Muscle of arm (tissue), 12 donors: ENCODE measurements around the gene MAGI1. TPM values are rescaled to one million over a fixed set of nuclear protein-coding genes. Genes with fewer than 3 reads are reported as not detected.

Experiments
- DNase-seq: peaks from one replicate; pipeline ENCODE4 v3.0.0-alpha.2; 2013
- polyA plus RNA-seq, 12 donors: library from polyadenylated mRNA; unstranded; fragments of 120-200 nt; gene quantifications; one replicate each; pipeline ENCODE4 v1.2.1, GENCODE V29; 2013; ENCODE audit not compliant: insufficient read length in 12 of 12

Gene MAGI1
- polyA plus RNA-seq, 12 donors: 10.7 to 34.9 (median 14.0) TPM; not detected in 1

GRCh38 chr3:65843732-65844131, 195.0 kb downstream of the MAGI1 start:
- no peak for DNase-seq

GRCh38 chr3:65837604-65838003, 201.1 kb downstream of the MAGI1 start:
- no peak for DNase-seq

DNA sequence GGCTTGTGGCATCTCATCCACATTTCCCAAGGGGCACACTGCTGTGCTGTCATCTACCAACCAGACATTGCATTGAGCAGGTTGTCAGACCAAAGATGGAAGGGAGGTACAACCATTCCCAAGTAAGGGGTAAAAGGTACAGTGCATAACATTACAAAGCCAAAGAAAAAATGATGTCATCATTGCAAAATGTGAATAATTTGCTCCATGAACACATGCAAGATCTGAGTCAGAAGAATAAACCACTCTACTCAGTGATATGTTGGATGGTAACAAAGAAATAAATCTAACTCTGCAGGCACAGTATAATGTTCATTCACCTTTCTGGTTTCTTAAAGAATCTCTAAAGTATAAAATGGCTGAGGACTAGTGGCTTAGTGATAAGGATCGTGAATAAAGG, 202.7 kb downstream of the MAGI1 start:
- DNase-seq: no peak

- no peak for DNase-seq
These were observed 204.8 kb downstream of the MAGI1 start for GRCh38 chr3:65833761-65834505.

DNA sequence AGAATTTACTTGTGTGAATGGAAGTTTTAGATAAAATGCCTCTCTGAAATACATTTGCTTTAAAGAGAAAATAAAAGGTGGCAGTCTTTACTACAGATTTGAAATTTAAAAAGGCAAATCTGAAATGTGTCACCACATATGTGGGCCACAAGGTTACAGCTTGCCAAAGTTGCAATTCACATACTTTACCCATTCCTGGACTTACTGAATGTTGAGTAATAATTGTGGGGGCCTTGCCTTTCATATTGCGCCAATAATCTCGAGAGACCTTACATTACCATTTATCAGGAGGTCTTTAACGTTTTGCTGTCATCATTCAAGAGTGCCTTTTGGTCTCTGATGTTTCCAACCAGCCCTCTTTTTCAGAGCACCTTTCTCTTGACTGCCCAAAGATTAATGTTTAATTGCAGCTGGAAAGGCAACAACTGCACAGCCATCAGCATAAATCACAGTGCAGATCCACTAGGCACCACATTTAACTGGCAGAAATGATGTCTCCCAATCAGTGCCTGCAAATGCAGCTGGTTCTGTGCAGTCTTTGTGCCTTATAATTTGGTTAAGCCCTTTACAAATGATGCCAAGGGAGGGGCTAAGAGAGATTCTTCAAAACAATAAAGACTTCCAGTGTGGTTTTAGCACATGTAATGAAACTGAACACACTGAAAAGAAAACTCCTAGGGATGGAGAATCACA, 206.8 kb downstream of the MAGI1 start:
- DNase-seq: no peak

DNA sequence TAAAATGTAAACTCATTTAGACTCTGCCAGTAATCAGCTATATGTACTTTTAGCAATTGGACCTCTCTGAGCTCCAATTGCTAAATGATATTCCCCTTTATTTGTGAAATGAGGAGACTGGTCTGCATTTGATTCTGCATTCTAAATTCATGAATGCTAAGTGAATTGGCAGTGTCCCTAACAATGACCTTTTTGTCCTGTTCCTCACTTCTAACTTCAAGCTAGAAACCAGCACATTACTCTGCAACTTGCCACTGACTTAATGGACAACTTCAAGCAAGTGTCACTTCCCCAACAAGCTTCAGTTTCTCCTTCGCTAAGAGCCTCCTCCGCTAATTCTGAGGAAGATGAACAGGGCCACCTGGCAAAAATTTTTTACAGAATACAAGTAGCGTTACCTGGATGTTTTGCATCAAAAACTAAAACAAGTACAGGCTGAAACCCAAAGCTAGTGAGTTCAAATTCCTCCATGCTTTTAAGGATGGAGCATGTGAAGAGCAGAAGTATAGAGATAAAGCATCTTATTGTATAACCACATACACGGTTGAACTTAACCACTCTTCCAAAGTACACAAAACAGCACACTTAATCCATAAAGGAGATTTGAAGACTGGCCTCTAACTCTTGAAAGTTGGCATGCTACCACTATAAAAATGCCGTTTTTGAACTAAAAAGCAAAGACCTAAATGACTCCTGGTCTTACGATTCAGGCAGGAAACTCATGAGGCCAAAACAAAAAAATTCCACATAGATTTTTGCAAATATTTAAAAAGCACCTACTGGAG, 207.6 kb downstream of the MAGI1 start:
- no peak for DNase-seq

GRCh38 chr3:65829228-65829627, 209.5 kb downstream of the MAGI1 start:
- DNase-seq: no peak

DNA sequence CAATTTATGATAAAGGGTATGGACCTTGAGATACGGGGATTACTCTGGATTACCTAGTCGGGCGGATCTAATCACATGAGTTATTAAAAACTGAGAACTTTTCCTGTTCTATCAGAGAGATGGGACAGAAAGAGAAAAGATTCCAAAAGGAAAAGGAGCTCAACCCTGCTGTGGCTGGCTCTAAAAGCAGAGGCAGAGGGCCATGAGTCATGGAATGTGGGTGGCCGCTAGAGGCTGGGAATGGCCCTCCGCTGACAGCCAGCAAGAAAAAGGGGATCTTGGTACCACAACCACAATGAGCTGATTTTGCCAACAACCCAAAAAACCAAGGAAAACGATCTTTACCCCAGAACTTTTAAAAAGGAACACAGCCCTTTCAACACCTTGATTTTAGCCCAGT, 210.0 kb downstream of the MAGI1 start:
- DNase-seq: no peak

DNA sequence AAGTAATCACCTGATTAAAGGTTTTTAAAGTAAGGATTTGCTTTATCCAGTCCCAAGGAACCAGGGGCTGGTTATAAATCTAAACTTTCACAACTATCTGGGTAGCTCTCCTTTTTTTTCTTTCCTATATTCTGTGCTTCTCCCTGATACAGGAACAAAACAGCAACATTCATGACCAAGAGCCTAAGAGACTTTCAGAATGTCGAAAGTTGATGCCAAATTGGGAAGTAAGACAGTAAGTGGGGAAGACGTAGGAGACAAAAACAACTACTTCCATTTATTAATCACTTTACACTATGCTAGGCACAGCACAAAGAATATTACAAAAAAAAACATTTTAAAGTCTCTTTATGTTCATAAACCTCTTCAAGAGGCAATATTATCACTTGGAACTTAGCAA, 211.6 kb downstream of the MAGI1 start:
- no peak for DNase-seq

GRCh38 chr3:65824166-65824565, 214.6 kb downstream of the MAGI1 start:
- DNase-seq: no peak

DNA sequence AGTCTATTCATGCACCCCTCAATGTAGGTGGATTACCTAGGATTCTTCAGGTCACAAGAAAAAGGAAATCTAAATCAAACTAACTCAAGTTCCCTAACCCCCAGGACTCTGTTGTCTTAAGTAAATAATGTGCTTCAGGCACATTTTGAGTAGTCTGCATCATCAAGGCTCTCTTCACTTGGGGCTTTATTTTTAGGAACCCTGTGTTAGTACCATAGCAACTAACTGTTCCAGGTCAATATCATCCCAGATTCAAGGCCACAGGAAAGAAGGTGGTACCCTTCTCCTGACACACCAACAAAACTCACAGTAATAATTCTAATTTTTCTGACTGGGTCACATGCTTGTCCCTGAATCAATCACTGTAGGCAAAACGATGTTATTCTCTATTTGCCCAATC, 218.1 kb downstream of the MAGI1 start:
- no peak for DNase-seq

DNA sequence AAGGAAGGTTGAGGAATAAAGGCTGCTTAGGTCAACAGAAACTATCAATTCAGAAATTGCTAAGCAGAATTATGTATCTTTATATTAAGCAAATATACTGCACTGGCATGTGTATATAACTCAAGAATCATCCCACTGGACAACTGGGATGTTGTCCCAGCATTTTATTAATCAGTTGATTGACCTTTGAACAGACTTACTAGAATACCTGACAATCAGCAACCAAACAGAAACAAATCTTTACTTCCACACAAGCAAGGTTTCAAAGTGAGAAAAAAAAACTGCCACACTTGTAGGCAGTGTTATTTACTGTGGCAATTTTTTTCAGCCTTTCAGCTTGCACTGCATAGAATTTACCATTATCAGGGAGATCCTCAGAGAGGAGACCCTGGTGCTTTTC, 218.8 kb downstream of the MAGI1 start:
- no peak for DNase-seq

DNA sequence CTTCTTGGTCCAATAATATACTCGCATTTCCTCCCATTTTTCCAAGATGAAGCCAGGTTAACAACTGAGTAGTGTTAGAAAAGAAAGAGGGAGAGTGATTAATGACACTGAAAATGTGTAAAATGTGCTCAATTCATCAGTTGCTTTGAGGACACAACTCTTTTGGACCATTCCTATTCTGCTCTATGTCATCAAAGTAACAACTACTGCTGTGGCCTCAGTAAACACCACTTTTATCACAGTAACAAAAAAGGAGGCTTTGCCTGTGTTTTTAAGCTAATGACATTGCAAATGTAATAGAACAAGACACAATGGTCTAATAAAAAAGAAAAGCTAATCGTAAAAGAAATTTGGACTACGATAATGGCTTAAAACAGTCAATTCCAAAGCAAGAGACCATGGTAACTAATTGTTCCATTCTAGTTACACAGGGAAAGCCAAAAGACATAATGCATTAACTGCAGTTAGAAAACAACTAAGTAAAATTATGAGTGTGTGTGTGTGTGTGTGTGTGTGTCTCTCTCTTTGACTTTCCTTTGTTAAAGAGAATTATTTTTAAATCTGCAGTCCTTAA, 221.1 kb downstream of the MAGI1 start:
- no peak for DNase-seq

DNA sequence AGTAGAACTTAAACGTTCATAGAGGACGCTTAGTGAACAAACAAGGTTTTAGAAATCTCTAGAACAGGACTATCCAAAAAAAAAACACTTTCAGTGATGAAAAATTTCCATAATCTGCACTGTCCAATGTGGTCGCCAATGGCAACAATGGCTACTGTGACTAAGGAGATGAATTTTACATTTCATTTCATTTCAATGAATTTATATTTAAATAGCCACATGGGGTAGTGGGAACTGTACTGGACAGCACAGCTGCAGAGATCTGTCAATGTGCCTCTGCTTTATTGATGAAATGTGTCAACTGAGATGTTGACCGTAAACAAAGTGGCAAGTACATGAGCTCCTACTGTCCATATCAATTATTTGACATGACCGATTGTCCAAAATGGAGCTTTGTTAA, 222.5 kb downstream of the MAGI1 start:
- no peak for DNase-seq

DNA sequence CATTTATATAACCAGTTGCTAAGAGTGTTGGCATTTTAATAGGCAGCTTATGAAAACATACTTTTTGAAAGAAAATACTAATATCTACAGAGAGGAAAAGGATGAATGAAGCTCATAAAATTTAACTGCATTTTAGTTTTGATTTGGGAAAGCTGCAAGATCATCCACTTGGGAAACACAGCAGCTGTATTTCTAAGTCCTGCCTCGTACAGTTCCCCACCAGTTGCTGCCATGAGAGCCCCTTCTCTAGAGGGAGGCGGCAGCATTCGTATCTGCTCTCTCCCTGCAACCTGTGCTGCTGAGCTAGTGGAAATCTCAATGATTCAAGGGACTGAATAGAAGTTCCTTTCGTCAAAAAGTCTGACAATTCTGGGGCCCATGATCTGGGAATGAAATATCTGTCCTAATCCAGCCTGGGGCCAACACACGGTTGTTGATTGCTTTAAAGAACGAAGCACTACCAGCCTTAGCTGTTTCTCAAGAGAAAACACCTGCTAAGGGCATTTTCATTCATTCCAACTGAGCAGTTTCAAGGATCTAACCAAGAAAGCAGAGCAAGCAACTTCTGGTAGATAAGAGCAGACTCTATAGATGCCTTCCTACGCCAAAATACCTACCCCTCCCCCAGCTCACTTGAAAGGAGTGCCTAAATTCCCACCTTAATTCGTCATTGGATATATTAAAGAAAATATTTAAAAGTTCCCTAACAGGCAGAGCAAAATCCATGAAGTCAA, 223.7 kb downstream of the MAGI1 start:
- no peak for DNase-seq

DNA sequence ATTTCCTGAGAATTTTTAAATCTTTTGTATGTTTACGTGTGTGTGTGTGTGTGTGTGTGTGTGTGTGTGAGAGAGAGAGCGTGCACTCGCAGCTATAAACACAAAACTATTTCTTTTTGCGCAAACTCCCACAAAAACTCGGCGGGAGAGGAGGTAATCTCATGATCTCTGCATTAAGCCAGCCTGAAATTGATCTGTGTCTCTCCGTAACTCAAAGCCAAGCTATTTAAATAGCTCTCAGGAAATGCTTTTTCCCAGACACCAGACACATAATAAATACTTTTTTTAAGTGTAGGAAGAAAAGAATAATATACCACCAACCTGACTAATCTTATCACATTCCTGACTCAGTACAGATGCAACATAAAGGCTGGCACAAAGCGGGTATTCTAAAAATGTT, 226.8 kb downstream of the MAGI1 start:
- no peak for DNase-seq

DNA sequence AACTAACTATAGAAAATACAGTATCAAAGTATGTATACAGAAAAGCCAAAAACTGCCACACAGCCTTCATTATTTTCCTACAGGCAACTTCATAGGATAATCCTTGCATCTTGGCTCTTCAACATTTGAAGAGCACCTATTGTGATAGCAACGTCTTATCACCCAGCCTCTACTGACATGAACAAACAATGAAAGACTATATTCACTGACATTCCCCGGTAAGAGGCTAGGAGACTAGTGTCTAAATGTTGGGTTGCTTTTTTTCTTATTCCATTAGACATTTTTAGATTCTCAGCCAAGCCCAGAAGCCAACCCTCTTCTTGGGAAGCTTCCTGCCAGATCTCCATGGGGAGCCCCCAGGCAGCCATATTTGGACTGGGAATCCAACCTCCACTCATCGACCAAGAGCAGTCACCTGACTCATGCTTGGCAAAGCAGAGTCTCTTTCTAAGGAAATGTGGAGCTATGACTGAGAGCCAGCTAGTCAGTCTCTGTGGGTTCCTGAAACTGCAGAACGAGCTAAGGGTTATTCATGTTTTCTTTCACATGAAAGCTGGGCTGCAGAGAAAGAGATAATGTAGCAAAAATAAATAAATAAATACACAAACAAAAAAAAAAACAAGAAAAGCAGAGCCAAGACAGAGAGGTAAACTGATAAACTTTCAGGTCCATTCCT, 227.5 kb downstream of the MAGI1 start:
- peak; percentile 81 for DNase-seq

- DNase-seq: no peak
These were observed 228.4 kb downstream of the MAGI1 start for GRCh38 chr3:65810302-65810701.

DNA sequence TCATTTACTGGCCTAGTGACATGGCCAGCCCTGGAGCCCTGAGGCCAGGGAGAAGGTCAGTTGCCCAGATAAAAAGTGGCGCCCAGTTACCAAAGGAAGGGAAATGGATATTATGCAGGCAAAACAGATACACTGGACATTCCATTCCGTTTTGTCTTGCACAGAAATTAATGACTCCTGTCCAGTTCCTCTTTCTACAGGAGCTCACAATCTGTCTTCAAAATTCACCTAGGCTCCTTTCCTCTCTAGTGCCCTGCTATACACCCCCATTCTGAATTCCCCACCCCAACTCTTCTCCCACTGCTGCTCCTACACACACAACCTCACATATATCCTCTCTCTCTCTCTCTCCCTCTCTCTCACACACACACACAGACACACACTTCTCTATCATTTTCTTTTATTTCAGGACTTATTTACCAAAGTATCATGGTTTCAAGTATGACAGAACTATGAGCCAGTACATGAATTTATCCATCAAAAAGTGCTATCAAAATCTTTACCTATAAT, 229.0 kb downstream of the MAGI1 start:
- DNase-seq: no peak

DNA sequence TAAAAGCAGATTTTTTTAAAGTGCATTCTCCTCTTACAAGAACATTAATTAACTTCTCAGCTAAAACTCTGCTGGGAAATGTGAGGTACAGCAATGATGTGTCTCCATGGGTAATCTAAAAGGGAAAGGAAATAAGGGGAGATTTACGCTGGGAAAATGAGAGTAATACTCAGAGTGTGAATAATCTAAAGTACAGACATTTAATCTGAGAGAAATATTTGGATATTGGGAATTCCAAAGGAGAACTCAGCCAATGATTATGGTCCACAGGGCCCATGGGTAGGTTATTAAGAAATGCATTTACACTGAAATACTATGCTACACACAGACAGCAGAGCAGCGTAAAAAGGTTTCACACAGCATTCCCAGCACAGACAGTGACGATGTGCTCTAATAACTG, 229.9 kb downstream of the MAGI1 start:
- no peak for DNase-seq

GRCh38 chr3:65808407-65808806, 230.3 kb downstream of the MAGI1 start:
- no peak for DNase-seq
